ENCODE data around the gene SERTAD4. TPM values are rescaled to one million over a fixed set of nuclear protein-coding genes. Genes with fewer than 3 reads are reported as not detected.

Gene SERTAD4
- total RNA-seq, 4 donors from 2014 or later = 0.36 to 2.7 (median 1.5) TPM

- ATAC-seq (ENCODE audit: low FRiP score) (no peak), DNase-seq (ENCODE audit: low spot score) (no peak)
- TF ChIP-seq CTCF (IDR thresholded peaks at IDR 0.05) = no peak
These were observed 32.4 kb upstream of the SERTAD4 start for GRCh38 chr1:210200124-210200736.

GRCh38 chr1:210201681-210202080, 30.9 kb upstream of the SERTAD4 start:
- DNase-seq (ENCODE audit: low spot score) (no peak), ATAC-seq (ENCODE audit: low FRiP score) (no peak)
- TF ChIP-seq CTCF (IDR thresholded peaks at IDR 0.05) = no peak

- ATAC-seq (ENCODE audit: low FRiP score) (no peak), DNase-seq (ENCODE audit: low spot score) (no peak)
- TF ChIP-seq CTCF (IDR thresholded peaks at IDR 0.05) = no peak
These were observed 24.8 kb upstream of the SERTAD4 start for GRCh38 chr1:210207597-210208450.

GRCh38 chr1:210213335-210213734, 19.3 kb upstream of the SERTAD4 start:
- TF ChIP-seq CTCF (IDR thresholded peaks at IDR 0.05) = no peak
- DNase-seq (ENCODE audit: low spot score) = no peak
- ATAC-seq (ENCODE audit: low FRiP score) = no peak

- DNase-seq (ENCODE audit: low spot score) (no peak), ATAC-seq (ENCODE audit: low FRiP score) (no peak)
- TF ChIP-seq CTCF (IDR thresholded peaks at IDR 0.05) = no peak
These were observed 17.8 kb upstream of the SERTAD4 start for GRCh38 chr1:210214573-210215409.

GRCh38 chr1:210217482-210217881, 15.1 kb upstream of the SERTAD4 start:
- no peak for ATAC-seq (ENCODE audit: low FRiP score)
- no peak for DNase-seq (ENCODE audit: low spot score)
- no peak for TF ChIP-seq CTCF (IDR thresholded peaks at IDR 0.05)
